ENCODE results near the gene PPP1CB. TPM values are rescaled to one million over a fixed set of nuclear protein-coding genes. Genes with fewer than 3 reads are reported as not detected.

Gene PPP1CB
- total RNA-seq, 1 experiment from 2014 or later: 180 TPM

- BruUV-seq (replicated peaks): no TSS peak
- H3K4me1 ChIP-seq (ENCODE audit: control insufficient read depth, insufficient read depth, low read length): no peaks in the 10 kb centered on the region
- ATAC-seq: no peak
- H3K36me3 ChIP-seq (ENCODE audit: control insufficient read depth, insufficient read depth, low read length): peaks cover 29% of the 10 kb centered on the region
- no peak overlapping the region for H3K4me3 ChIP-seq (ENCODE audit: low read depth in 2 of 2, low read length in 2 of 2)
- no peaks in the 10 kb centered on the region for H3K9me3 ChIP-seq (ENCODE audit: control insufficient read depth, insufficient read depth, low read depth, low read length)
- in situ Hi-C loops (cut with HindIII; ENCODE audit: low pct_unique_long_range_greater_than_20kb, low sequenced_read_pairs) (no loop called here), intact Hi-C loops (cut with micrococcal nuclease; ENCODE audit: unreplicated experiment) (no loop called here)
- CTCF ChIA-PET: no interaction called here
- H3K27me3 ChIP-seq (ENCODE audit: control insufficient read depth, insufficient read depth, low read length): no peaks in the 10 kb centered on the region
- no peak overlapping the region for H3K27ac ChIP-seq (ENCODE audit: low read length)
- TF ChIP-seq SIN3A (IDR thresholded peaks at IDR 0.05; ENCODE audit: borderline replicate concordance, insufficient read depth, low read depth, low read length) (no peak), CTCF (IDR thresholded peaks at IDR 0.05) (no peak), TCF7L2 (IDR thresholded peaks at IDR 0.05; ENCODE audit: low read depth, low read length) (no peak), POLR2AphosphoS5 (IDR thresholded peaks at IDR 0.05; ENCODE audit: low read depth, low read length) (no peak), REST (IDR thresholded peaks at IDR 0.05; ENCODE audit: insufficient read depth in 1 of 2, low read depth in 2 of 2, low read length in 1 of 2) (no peak)
- no peak for DNase-seq (ENCODE audit: low read depth, low spot score)
- POLR2A ChIA-PET: no interaction called here
Measured at GRCh38 chr2:28796620-28797019, 45.0 kb downstream of the PPP1CB start.

GRCh38 chr2:28801726-28802125 lies 50.1 kb downstream of the PPP1CB start:
- DNase-seq (ENCODE audit: low read depth, low spot score): no peak
- Histone ChIP-seq H3K27ac (ENCODE audit: low read length) (no peak overlapping the region), H3K4me1 (ENCODE audit: control insufficient read depth, insufficient read depth, low read length) (no peaks in the 10 kb centered on the region), H3K4me3 (ENCODE audit: low read depth in 2 of 2, low read length in 2 of 2) (no peak overlapping the region), H3K27me3 (ENCODE audit: control insufficient read depth, insufficient read depth, low read length) (no peaks in the 10 kb centered on the region), H3K9me3 (ENCODE audit: control insufficient read depth, insufficient read depth, low read depth, low read length) (no peaks in the 10 kb centered on the region), H3K36me3 (ENCODE audit: control insufficient read depth, insufficient read depth, low read length) (peaks cover 30% of the 10 kb centered on the region)
- intact Hi-C loops (cut with micrococcal nuclease; ENCODE audit: unreplicated experiment) (no loop called here), in situ Hi-C loops (cut with HindIII; ENCODE audit: low pct_unique_long_range_greater_than_20kb, low sequenced_read_pairs) (loop anchor here (5.0 kb wide), 1 partner anchor 41 kb away; no protein-coding TSS in a partner anchor)
- BruUV-seq (replicated peaks): no TSS peak
- CTCF ChIA-PET: no interaction called here
- ATAC-seq: no peak
- TF ChIP-seq POLR2AphosphoS5 (IDR thresholded peaks at IDR 0.05; ENCODE audit: low read depth, low read length) (no peak), TCF7L2 (IDR thresholded peaks at IDR 0.05; ENCODE audit: low read depth, low read length) (no peak), SIN3A (IDR thresholded peaks at IDR 0.05; ENCODE audit: borderline replicate concordance, insufficient read depth, low read depth, low read length) (no peak), CTCF (IDR thresholded peaks at IDR 0.05) (no peak), REST (IDR thresholded peaks at IDR 0.05; ENCODE audit: insufficient read depth in 1 of 2, low read depth in 2 of 2, low read length in 1 of 2) (no peak)
- POLR2A ChIA-PET: no interaction called here
